GM21723 (cell line): ENCODE data around the gene SYT17.

Experiments
- ATAC-seq: cut with Tn5 transposase; IDR thresholded peaks from one replicate; pipeline ENCODE4 v1.9.1; 2021; ENCODE audit warnings: mild to moderate bottlenecking, moderate library complexity; ENCODE audit not compliant: unreplicated experiment

The SYT17 gene

GRCh38 chr16:19294156-19294649 lies 126.2 kb downstream of the SYT17 start:
- ATAC-seq = peak; percentile 92

GRCh38 chr16:19295393-19295792 lies 127.4 kb downstream of the SYT17 start:
- no peak for ATAC-seq

- ATAC-seq = no peak
Measured at GRCh38 chr16:19297454-19297853, 129.4 kb downstream of the SYT17 start.

GRCh38 chr16:19299565-19299964 lies 131.5 kb downstream of the SYT17 start:
- ATAC-seq = no peak

GRCh38 chr16:19301931-19302330 lies 133.9 kb downstream of the SYT17 start:
- no peak for ATAC-seq

GRCh38 chr16:19304750-19305149 lies 136.7 kb downstream of the SYT17 start:
- ATAC-seq = no peak

GRCh38 chr16:19305443-19305842 lies 137.4 kb downstream of the SYT17 start:
- no peak for ATAC-seq

DNA sequence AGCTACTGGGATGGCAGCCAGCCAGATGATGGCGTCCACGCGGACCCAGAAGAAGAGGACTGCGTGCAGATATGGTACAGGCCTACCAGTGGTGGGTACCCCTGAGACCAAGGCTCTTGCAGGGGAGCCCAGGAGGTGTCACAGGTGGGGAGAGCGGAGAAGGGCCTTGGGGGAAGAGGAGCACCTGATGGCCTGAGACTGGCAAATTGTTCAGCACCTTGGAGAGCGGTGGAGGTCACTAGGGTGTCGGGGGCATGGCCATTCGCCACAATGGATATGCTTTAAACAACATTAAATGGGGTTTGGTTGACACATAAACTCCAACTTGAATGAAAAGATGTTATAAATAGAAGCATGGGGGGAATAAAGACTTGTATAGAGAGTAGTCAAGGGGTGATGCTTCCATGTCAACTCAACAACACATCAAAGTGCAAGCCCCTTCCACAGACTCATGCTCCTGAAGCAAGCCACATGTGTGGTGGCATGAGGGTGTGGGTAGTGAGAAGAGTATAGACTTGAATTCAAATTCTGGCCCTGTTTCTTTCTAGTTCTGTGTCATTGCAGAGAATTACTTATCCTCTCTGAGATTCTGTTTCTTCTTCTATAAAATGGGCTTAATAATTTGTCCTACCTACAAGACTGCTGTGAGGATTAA lies 139.7 kb downstream of the SYT17 start:
- no peak for ATAC-seq

GRCh38 chr16:19308392-19308791 lies 140.4 kb downstream of the SYT17 start:
- no peak for ATAC-seq

DNA sequence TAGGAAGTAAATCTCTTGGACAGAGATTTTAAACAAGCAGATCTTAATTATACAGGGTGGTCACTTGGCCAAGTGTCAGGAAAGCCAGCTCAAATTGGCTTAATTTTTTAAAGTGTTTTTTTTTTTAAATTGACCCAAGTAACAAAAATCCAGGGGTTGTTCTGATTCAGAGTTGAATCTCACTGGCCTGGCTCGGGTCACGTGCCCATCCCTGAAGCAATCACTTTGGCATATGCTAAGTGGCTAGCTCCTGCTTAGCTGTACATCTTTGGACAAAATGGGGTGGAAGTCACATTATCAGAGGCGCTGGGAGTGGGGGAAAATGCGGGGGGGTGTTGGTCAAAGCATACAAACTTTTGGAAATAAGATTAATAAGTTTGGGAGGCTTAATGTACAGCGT lies 141.1 kb downstream of the SYT17 start:
- ATAC-seq = no peak

- ATAC-seq = no peak
Measured at GRCh38 chr16:19314718-19315425, 146.8 kb downstream of the SYT17 start.

DNA sequence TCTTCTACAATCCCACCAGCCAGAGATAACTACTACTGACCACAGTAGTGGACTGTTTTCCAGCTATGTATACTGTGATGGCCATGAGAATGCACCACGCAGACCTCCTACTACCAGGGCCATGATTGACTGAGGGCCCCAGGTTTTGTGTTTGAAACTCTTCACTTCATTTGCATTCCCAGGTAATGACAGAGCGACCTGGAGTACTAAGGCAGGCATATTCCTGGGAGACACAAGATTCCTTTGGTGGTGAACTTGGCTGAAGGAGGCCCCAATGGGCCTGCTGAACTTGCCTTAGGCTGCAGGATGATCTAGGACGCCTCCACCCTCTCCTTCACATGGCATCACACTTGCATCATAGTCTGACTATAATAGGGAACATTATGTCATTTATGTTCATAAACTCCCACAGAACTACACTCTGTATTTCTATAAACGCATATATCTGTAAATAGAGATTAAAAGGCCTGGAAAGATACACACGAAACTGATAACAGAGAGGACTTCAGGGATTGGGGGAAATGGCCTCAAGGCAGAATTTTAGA lies 147.9 kb downstream of the SYT17 start:
- ATAC-seq = no peak

DNA sequence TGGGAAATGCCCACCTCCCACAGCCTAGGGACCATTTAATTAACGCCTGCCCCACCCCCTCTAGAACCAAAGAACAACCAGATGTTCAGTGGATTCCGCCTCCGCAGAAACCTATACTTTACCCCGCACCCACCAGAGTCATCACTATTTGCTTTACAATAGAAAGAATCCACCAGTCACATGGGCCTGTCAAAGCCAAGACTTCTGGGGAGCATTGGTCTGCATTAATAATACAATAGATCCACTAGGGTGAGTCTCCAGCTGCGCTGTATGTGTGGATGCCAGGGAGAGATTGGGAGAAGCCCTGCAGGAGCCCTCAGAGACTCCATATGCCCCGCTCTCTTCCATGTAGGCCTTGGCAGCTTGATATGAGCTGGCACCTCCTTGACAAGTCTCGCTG lies 148.8 kb downstream of the SYT17 start:
- no peak for ATAC-seq
